Measurements from ENCODE around the gene NOTO. TPM values are rescaled to one million over a fixed set of nuclear protein-coding genes. Genes with fewer than 3 reads are reported as not detected.

The NOTO gene
- total RNA-seq, 4 donors from 2014 or later: not detected

GRCh38 chr2:73210696-73211095 is 8.3 kb downstream of the NOTO start:
- TF ChIP-seq POLR2A (IDR thresholded peaks at IDR 0.05): no peak
- TF ChIP-seq, protein P1, sequence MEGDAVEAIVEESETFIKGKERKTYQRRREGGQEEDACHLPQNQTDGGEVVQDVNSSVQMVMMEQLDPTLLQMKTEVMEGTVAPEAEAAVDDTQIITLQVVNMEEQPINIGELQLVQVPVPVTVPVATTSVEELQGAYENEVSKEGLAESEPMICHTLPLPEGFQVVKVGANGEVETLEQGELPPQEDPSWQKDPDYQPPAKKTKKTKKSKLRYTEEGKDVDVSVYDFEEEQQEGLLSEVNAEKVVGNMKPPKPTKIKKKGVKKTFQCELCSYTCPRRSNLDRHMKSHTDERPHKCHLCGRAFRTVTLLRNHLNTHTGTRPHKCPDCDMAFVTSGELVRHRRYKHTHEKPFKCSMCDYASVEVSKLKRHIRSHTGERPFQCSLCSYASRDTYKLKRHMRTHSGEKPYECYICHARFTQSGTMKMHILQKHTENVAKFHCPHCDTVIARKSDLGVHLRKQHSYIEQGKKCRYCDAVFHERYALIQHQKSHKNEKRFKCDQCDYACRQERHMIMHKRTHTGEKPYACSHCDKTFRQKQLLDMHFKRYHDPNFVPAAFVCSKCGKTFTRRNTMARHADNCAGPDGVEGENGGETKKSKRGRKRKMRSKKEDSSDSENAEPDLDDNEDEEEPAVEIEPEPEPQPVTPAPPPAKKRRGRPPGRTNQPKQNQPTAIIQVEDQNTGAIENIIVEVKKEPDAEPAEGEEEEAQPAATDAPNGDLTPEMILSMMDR (IDR thresholded peaks at IDR 0.05): no peak
- intact Hi-C loops (cut with DNase I; ENCODE audit: low total_unique reads): no loop called here
- H3K4me3 ChIP-seq (ENCODE audit: low read depth, poor library complexity, severe bottlenecking): no peak overlapping the region
- no peak for DNase-seq (ENCODE audit: low spot score in 2 of 2)
- 89 to 90% methylated on average over 6 of the region's 6 CpGs for WGBS, 2 donors

DNA sequence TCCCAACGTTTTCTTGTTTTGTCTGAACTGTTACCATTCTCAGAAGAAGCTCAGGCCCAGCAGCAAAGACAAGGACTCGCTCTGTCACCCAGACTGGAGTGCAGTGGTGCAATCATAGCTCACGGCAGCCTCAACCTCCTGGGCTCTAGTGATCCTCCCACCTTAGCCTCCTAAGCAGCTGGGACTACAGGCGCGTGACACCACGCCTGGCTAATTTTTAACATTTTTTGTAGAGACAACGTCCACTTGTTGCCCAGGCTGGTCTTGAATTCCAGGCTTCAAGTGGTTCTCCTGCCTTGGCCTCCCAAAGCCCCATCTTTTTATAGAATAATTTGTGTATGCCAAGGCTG is 9.7 kb downstream of the NOTO start:
- WGBS, 2 donors: 77 to 83% methylated on average over 7 of the region's 7 CpGs
- no peak for DNase-seq (ENCODE audit: low spot score in 2 of 2)
- TF ChIP-seq, protein P1 (IDR thresholded peaks at IDR 0.05): no peak
- no peak for TF ChIP-seq POLR2A (IDR thresholded peaks at IDR 0.05)
- no peak overlapping the region for H3K4me3 ChIP-seq (ENCODE audit: low read depth, poor library complexity, severe bottlenecking)
- intact Hi-C loops (cut with DNase I; ENCODE audit: low total_unique reads): no loop called here

GRCh38 chr2:73212448-73213176 is 10.2 kb downstream of the NOTO start:
- no peak for TF ChIP-seq POLR2A (IDR thresholded peaks at IDR 0.05)
- TF ChIP-seq, protein P1 (IDR thresholded peaks at IDR 0.05): peak in 1 of 3 donors; percentile 45
- peak; percentile 34 to 94 for DNase-seq (ENCODE audit: low spot score in 2 of 2)
- intact Hi-C loops (cut with DNase I; ENCODE audit: low total_unique reads): no loop called here
- H3K4me3 ChIP-seq (ENCODE audit: low read depth, poor library complexity, severe bottlenecking): no peak overlapping the region
- WGBS, 2 donors: 53 to 57% methylated on average over 20 of the region's 20 CpGs

GRCh38 chr2:73214120-73215035 is 12.0 kb downstream of the NOTO start, which contains the start of gene SMYD5:
SMYD5 (plus strand) TSS chr2:73214245; CDS start chr2:73214267, 22 bp downstream.
- TF ChIP-seq, protein P1 (IDR thresholded peaks at IDR 0.05): no peak
- TF ChIP-seq POLR2A (IDR thresholded peaks at IDR 0.05): no peak
- intact Hi-C loops (cut with DNase I; ENCODE audit: low total_unique reads): no loop called here
- peak within 1 kb of the TSS; percentile 83 for H3K4me3 ChIP-seq (ENCODE audit: low read depth, poor library complexity, severe bottlenecking)
- WGBS, 2 donors: 0 to 1% methylated on average over 22 to 23 of the region's 64 CpGs
- DNase-seq (ENCODE audit: low spot score in 2 of 2): peak; percentile 85 to 97

GRCh38 chr2:73215254-73215653 is 12.9 kb downstream of the NOTO start:
- intact Hi-C loops (cut with DNase I; ENCODE audit: low total_unique reads): no loop called here
- DNase-seq (ENCODE audit: low spot score in 2 of 2): no peak
- no peak overlapping the region for H3K4me3 ChIP-seq (ENCODE audit: low read depth, poor library complexity, severe bottlenecking)
- WGBS, 2 donors: 67 to 71% methylated on average over 4 of the region's 4 CpGs
- TF ChIP-seq POLR2A (IDR thresholded peaks at IDR 0.05): no peak
- TF ChIP-seq, protein P1 (IDR thresholded peaks at IDR 0.05): no peak
